Activated CD4-positive, alpha-beta T cell treated with anti-CD3 and anti-CD28 coated beads, Interleukin-2, Interleukin-6, amounts not matched to agents 100 ng/mL and 50 ng/mL, durations not matched to agents 16 hours and 8 hours (primary cell): Measurements from ENCODE around the gene CANT1.

Experiments used
- DNase-seq: peaks from one replicate; pipeline ENCODE4 v3.0.0-alpha.2; 2020

Gene CANT1

GRCh38 chr17:79009397-79010303 is at the start of gene CANT1:
TSS of gene CANT1 (minus strand) at chr17:79009764. CDS start at chr17:78997622, 12,142 bp downstream.
- DNase-seq: peak; percentile 89

- DNase-seq: no peak
These were observed 48.3 kb upstream of the CANT1 start for GRCh38 chr17:79057737-79058385.

GRCh38 chr17:79055197-79055596 is 45.6 kb upstream of the CANT1 start:
- no peak for DNase-seq

- no peak for DNase-seq
These were observed 44.8 kb upstream of the CANT1 start for GRCh38 chr17:79054200-79054960.

- no peak for DNase-seq
These were observed 43.8 kb upstream of the CANT1 start for GRCh38 chr17:79053251-79053925.

GRCh38 chr17:79052131-79052530 is 42.6 kb upstream of the CANT1 start:
- DNase-seq: no peak

GRCh38 chr17:79051306-79051705 is 41.7 kb upstream of the CANT1 start:
- no peak for DNase-seq

- DNase-seq: no peak
These were observed 41.0 kb upstream of the CANT1 start for GRCh38 chr17:79050551-79050950.

- DNase-seq: no peak
These were observed 40.3 kb upstream of the CANT1 start for GRCh38 chr17:79049821-79050220.

- DNase-seq: no peak
These were observed 39.5 kb upstream of the CANT1 start for GRCh38 chr17:79048826-79049755.

GRCh38 chr17:79047923-79048825 is 38.6 kb upstream of the CANT1 start:
- no peak for DNase-seq

- DNase-seq: no peak
These were observed 37.8 kb upstream of the CANT1 start for GRCh38 chr17:79047291-79047920.

GRCh38 chr17:79046916-79047280 is 37.3 kb upstream of the CANT1 start:
- DNase-seq: no peak

- no peak for DNase-seq
These were observed 36.8 kb upstream of the CANT1 start for GRCh38 chr17:79046197-79046915.

GRCh38 chr17:79045842-79046196 is 36.3 kb upstream of the CANT1 start:
- DNase-seq: peak; percentile 65

GRCh38 chr17:79045001-79045729 is 35.6 kb upstream of the CANT1 start:
- DNase-seq: no peak

- DNase-seq: no peak
These were observed 34.9 kb upstream of the CANT1 start for GRCh38 chr17:79044462-79044861.

GRCh38 chr17:79043931-79044320 is 34.4 kb upstream of the CANT1 start:
- no peak for DNase-seq
